C4-2B (cell line): ENCODE measurements around the gene SPSB4.

Experiments used
- CTCF ChIP-seq: fragments of 450-650 bp; conservative IDR thresholded peaks from 2 replicates; pipeline ENCODE4 v1.5.1; 2017; ENCODE audit warnings: mild to moderate bottlenecking
- ZFX ChIP-seq: fragments of 450-650 bp; IDR thresholded peaks from 2 replicates; pipeline ENCODE4 v1.6.1; 2017

DNA sequence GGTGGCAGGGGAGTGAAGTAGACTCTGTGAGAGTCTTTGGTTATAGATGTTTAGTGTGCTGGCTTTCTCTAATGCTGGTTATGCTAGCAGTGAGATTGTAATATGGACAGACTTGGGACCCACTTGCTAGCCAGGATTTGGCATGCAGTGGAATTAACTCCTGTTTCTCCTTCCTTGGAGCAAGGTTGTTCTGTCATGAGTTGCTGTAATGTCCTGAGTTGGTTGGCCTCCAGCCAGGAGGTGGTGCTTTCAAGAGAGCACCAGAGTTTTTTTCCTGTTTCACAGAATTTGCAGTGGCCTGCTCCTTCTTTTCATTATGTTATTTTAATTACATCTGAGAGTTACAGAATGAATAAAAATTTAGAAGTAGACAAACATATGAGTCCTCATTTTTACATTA, 92.4 kb downstream of the SPSB4 start:
- TF ChIP-seq CTCF (no peak), ZFX (no peak)
